HepG2 (cell line): Measurements from ENCODE around the gene ZNF280A. TPM values are rescaled to one million over a fixed set of nuclear protein-coding genes. Genes with fewer than 3 reads are reported as not detected.
A peak's percentile ranks its signal among the peaks of the same experiment; 100 is the strongest.

Source experiments
- AKAP8 ChIP-seq: sonication (generic); formaldehyde crosslinking; IDR thresholded peaks from 2 replicates; pipeline ENCODE4 v1.5.1; 2020; ENCODE audit warnings: mild to moderate bottlenecking, missing genetic modification reagents
- PHF5A ChIP-seq: IDR thresholded peaks from one replicate; pipeline ENCODE4 v1.6.1; 2018; ENCODE audit warnings: low read depth, missing genetic modification reagents; ENCODE audit not compliant: unreplicated experiment
- POLR2AphosphoS5 ChIP-seq: IDR thresholded peaks from 2 replicates; pipeline ENCODE4 v1.6.1; 2012; ENCODE audit warnings: low read depth, low read length
- RARG ChIP-seq: sonication (generic); formaldehyde crosslinking; IDR thresholded peaks from 2 replicates; pipeline ENCODE4 v1.4.0; 2020; ENCODE audit warnings: low read depth, mild to moderate bottlenecking, missing genetic modification reagents
- RFXAP ChIP-seq: sonication (generic); formaldehyde crosslinking; IDR thresholded peaks from 2 replicates; pipeline ENCODE4 v1.4.0; 2020; ENCODE audit warnings: missing genetic modification reagents, borderline replicate concordance
- SETDB1 ChIP-seq: sonication (generic); formaldehyde crosslinking; IDR thresholded peaks from 2 replicates; pipeline ENCODE4 v1.5.1; 2020; ENCODE audit warnings: missing genetic modification reagents, mild to moderate bottlenecking, borderline replicate concordance
- SOX13 ChIP-seq, 3 experiments: fragments of 450-650 bp in 1 of 3; sonication (generic) in 1 of 3; formaldehyde crosslinking in 1 of 3; IDR thresholded peaks in 2 of 3; conservative IDR thresholded peaks in 1 of 3; 2 replicates each; pipeline versions ENCODE4 v1.5.0 to v1.6.1; 2016 to 2020; ENCODE audit warnings: antibody characterized with exemption in 1 of 3, mild to moderate bottlenecking in 1 of 3, missing compliant biosample characterization in 1 of 3, missing genetic modification reagents in 1 of 3, moderate library complexity in 1 of 3
- SP5 ChIP-seq: IDR thresholded peaks from 2 replicates; pipeline ENCODE4 v1.6.1; 2016; ENCODE audit warnings: low read depth, borderline replicate concordance
- U2AF1 ChIP-seq: fragments of 200-400 bp; formaldehyde crosslinking; optimal IDR thresholded peaks from 2 replicates; pipeline ENCODE3; 2017; ENCODE audit warnings: mild to moderate bottlenecking, low read depth, low read length
- ZNF207 ChIP-seq: fragments of 450-650 bp; IDR thresholded peaks from 2 replicates; pipeline ENCODE4 v1.6.1; 2016; ENCODE audit warnings: antibody characterized with exemption, borderline replicate concordance
- ZNF331 ChIP-seq: sonication (generic); formaldehyde crosslinking; IDR thresholded peaks from 2 replicates; pipeline ENCODE4 v1.4.0; 2020; ENCODE audit warnings: missing genetic modification reagents
- ZNF44 ChIP-seq: sonication (generic); formaldehyde crosslinking; IDR thresholded peaks from 2 replicates; pipeline ENCODE4 v1.5.1; 2020; ENCODE audit warnings: mild to moderate bottlenecking, missing genetic modification reagents
- ZNF567 ChIP-seq: sonication (generic); formaldehyde crosslinking; IDR thresholded peaks from 2 replicates; pipeline ENCODE4 v1.8.1; 2023; ENCODE audit warnings: mild to moderate bottlenecking, missing genetic modification reagents, borderline replicate concordance
- ZNF770 ChIP-seq: sonication (generic); formaldehyde crosslinking; IDR thresholded peaks from 2 replicates; pipeline ENCODE4 v1.5.0; 2020; ENCODE audit warnings: mild to moderate bottlenecking, missing genetic modification reagents
- ZNF891 ChIP-seq: sonication (generic); formaldehyde crosslinking; IDR thresholded peaks from 2 replicates; pipeline ENCODE4 v1.5.0; 2020; ENCODE audit warnings: mild to moderate bottlenecking, missing genetic modification reagents
- polyA plus RNA-seq, 8 experiments: library from polyadenylated mRNA; depleted of rRNA in 3 of 8; stranded (reverse) in 7 of 8; unstranded in 1 of 8; fragments of >200 nt; fragmentation: Illumina TruSeq in 4 of 8; extraction: Trizol in 4 of 8; gene quantifications; 2 replicates each; pipeline versions ENCODE4 v1.2.1 to v1.2.3, GENCODE V29; 2011 to 2016; ENCODE audit warnings: low read depth in 4 of 8, missing spikeins in 1 of 8, mixed read lengths in 1 of 8; ENCODE audit not compliant: insufficient read depth in 1 of 8
- total RNA-seq, 5 experiments: library from RNA; depleted of rRNA; stranded (reverse); fragments of >200 nt; fragmentation: Illumina TruSeq; extraction: Trizol; gene quantifications; 2 replicates each; pipeline ENCODE4 v1.2.3, GENCODE V29; 2016; ENCODE audit warnings: low read depth in 1 of 5
- TF ChIP-seq, protein P1 (sequence below): sonication (generic); formaldehyde crosslinking; IDR thresholded peaks from 2 replicates; pipeline ENCODE4 v1.8.1; 2023; ENCODE audit warnings: mild to moderate bottlenecking, moderate library complexity, missing genetic modification reagents
- TF ChIP-seq, protein P2 (sequence below): sonication (generic); formaldehyde crosslinking; IDR thresholded peaks from 2 replicates; pipeline ENCODE4 v1.9.0; 2021; ENCODE audit warnings: missing genetic modification reagents, mild to moderate bottlenecking, borderline replicate concordance
- TF ChIP-seq, protein P3 (sequence below), 2 experiments: fragments of 450-650 bp in 1 of 2; sonication (generic) in 1 of 2; formaldehyde crosslinking; IDR thresholded peaks; 2 replicates each; pipeline versions ENCODE4 v1.5.0 to v1.8.0; 2020 to 2022; ENCODE audit warnings: mild to moderate bottlenecking in 1 of 2, missing genetic modification reagents in 1 of 2
- TF ChIP-seq, protein P4 (sequence below): sonication (generic); formaldehyde crosslinking; IDR thresholded peaks from 2 replicates; pipeline ENCODE4 v1.4.0; 2020; ENCODE audit warnings: missing genetic modification reagents

ZNF280A gene
- total and polyA plus RNA-seq, 2 of the 13 experiments (the other 11 are each of a cell fraction or from before 2014, with no cell fraction given) = 1.4 to 2.9 TPM

DNA sequence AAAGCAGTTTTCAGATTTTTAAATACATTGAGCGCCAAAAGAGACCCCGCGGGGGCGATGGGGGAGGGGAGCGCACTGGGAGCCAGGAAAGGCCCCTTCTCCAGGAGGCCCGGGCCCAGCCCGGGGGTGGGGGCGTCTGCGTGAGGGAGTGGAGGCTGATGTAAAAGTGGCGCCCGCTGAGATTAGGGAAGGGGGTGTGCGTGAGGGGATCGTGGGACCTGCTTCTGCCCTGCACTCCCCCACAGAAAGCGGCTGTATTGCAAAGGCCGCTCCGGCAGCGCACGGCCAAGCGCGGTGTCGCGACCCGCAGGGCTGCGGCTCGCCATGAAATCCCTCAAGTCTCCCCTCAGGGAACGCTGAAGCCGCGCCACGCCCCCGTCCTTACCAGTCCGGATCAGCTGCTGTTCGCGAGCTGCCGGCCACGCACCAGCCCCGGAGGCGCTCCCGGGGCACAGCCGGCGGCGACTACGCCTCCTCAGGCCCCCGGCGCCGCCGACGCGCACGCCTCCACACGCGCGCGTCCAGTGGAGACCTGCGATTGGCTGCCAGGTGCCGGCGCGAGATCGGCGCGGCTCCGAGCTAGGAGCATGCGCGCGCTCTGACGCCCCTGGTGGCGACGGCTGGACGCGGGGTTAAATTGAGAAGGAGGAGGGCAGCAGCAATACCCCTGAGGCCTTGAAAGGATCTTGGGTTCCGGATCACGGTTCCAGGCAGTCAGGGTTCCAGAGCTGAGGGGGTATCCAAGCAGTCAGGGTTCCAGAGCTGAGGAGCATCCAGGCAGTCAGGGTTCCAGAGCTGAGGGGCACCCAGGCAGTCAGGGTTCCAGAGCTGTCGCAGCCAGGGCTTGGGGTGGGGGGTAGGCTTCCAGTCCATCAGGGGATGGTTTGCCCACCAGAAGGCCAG lies 11.5 kb downstream of the ZNF280A start, which contains the start of gene ZNF280B (continued):
- TF ChIP-seq ZNF770 = no peak
- TF ChIP-seq, protein P1, sequence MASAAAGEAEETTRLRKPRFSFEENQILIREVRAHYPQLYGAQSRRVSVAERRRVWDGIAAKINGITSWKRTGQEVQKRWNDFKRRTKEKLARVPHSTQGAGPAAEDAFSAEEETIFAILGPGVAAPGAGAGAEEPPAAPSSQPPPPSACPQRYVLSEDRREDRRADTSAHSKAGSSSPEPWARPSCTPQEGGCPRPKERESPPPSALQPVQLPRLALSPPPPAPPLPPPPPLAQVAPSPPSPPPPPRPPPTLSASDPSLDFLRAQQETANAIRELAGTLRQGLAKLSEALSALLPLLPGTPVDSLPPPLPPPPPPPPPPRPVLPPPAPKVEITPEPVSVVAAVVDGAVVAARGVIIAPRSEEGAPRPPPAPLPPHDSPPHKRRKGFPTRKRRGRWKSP (CRISPR knock-in tag) = peak; percentile 52; the same call in 1 of the 2 replicates
- TF ChIP-seq ZNF567 = no peak
- TF ChIP-seq, protein P2, sequence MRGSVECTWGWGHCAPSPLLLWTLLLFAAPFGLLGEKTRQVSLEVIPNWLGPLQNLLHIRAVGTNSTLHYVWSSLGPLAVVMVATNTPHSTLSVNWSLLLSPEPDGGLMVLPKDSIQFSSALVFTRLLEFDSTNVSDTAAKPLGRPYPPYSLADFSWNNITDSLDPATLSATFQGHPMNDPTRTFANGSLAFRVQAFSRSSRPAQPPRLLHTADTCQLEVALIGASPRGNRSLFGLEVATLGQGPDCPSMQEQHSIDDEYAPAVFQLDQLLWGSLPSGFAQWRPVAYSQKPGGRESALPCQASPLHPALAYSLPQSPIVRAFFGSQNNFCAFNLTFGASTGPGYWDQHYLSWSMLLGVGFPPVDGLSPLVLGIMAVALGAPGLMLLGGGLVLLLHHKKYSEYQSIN (CRISPR knock-in tag) = no peak
- TF ChIP-seq, protein P3, sequence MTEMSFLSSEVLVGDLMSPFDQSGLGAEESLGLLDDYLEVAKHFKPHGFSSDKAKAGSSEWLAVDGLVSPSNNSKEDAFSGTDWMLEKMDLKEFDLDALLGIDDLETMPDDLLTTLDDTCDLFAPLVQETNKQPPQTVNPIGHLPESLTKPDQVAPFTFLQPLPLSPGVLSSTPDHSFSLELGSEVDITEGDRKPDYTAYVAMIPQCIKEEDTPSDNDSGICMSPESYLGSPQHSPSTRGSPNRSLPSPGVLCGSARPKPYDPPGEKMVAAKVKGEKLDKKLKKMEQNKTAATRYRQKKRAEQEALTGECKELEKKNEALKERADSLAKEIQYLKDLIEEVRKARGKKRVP (CRISPR knock-in tag; IDR thresholded peaks at IDR 0.05) = no peak
- no peak for TF ChIP-seq ZNF207
- no peak for TF ChIP-seq ZNF44
- peak; percentile 52; the same call in 1 of the 2 replicates for TF ChIP-seq POLR2AphosphoS5
- TF ChIP-seq SOX13 (IDR thresholded peaks at IDR 0.05) = no peak
- TF ChIP-seq SOX13 (CRISPR knock-in tag; conservative IDR thresholded peaks at IDR 0.05 in 1 of 2, IDR thresholded peaks at IDR 0.05 in 1 of 2) = no peak; a peak in 1 of 4 replicates
- TF ChIP-seq RFXAP (CRISPR knock-in tag) = peak; percentile 19; the same call in 1 of the 2 replicates
- no peak for TF ChIP-seq SETDB1 (CRISPR knock-in tag)
- peak; percentile 28 for TF ChIP-seq PHF5A (CRISPR knock-in tag)
- TF ChIP-seq U2AF1 = no peak
- TF ChIP-seq RARG = no peak
- TF ChIP-seq SP5 = 0 out of 2 replicates have a peak, but pooled peaks have one; percentile 18
- TF ChIP-seq ZNF891 (CRISPR knock-in tag) = peak; percentile 78
- no peak for TF ChIP-seq AKAP8
- TF ChIP-seq ZNF331 (CRISPR knock-in tag) = peak; percentile 32; the same call in 1 of the 2 replicates
- TF ChIP-seq, protein P4, sequence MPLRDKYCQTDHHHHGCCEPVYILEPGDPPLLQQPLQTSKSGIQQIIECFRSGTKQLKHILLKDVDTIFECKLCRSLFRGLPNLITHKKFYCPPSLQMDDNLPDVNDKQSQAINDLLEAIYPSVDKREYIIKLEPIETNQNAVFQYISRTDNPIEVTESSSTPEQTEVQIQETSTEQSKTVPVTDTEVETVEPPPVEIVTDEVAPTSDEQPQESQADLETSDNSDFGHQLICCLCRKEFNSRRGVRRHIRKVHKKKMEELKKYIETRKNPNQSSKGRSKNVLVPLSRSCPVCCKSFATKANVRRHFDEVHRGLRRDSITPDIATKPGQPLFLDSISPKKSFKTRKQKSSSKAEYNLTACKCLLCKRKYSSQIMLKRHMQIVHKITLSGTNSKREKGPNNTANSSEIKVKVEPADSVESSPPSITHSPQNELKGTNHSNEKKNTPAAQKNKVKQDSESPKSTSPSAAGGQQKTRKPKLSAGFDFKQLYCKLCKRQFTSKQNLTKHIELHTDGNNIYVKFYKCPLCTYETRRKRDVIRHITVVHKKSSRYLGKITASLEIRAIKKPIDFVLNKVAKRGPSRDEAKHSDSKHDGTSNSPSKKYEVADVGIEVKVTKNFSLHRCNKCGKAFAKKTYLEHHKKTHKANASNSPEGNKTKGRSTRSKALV (CRISPR knock-in tag) = no peak
